A673 (cell line): ENCODE measurements around the gene RHCG. TPM values are rescaled to one million over a fixed set of nuclear protein-coding genes. Genes with fewer than 3 reads are reported as not detected.

Experiments
- BruUV-seq: library from RNA; stranded (reverse); fragments of 400-500 nt; replicated peaks from 2 replicates; lab custom pipeline; 2021; lab: Mats Ljungman, UMichigan
- CTCF ChIA-PET: fragments of 300-600 bp; sonication (Branson Sonifier 250); formaldehyde crosslinking; loops from one replicate; lab custom pipeline; 2022; ENCODE audit warnings: antibody characterized with exemption; lab: Charles Lee
- POLR2A ChIA-PET: fragments of 300-600 bp; sonication (Branson Sonifier 250); formaldehyde crosslinking; loops from one replicate; lab custom pipeline; 2022; ENCODE audit warnings: antibody characterized with exemption; ENCODE audit not compliant: low non-redundant PET; lab: Charles Lee
- DNase-seq: peaks from one replicate; pipeline ENCODE4 v3.0.0-alpha.2; 2015; ENCODE audit warnings: low spot score
- H3K27ac ChIP-seq: fragments of 200-600 bp; sonication (generic); 2 replicates; pipeline ENCODE4 v1.5.1; 2016; ENCODE audit warnings: mixed run types, low read depth, mild to moderate bottlenecking, mixed read lengths, antibody characterized with exemption, low read length; ENCODE audit not compliant: poor library complexity, severe bottlenecking
- H3K27me3 ChIP-seq: fragments of 200-600 bp; sonication (generic); replicated peaks from 2 replicates; pipeline ENCODE4 v1.6.1; 2017; ENCODE audit warnings: mixed run types, low read depth, mild to moderate bottlenecking, mixed read lengths, antibody characterized with exemption, low read length; ENCODE audit not compliant: insufficient read depth, poor library complexity
- H3K36me3 ChIP-seq: fragments of 200-600 bp; sonication (generic); 2 replicates; pipeline ENCODE4 v1.6.1; 2016; ENCODE audit warnings: mixed run types, mild to moderate bottlenecking, mixed read lengths, antibody characterized with exemption, low read length; ENCODE audit not compliant: insufficient read depth, poor library complexity, severe bottlenecking
- H3K4me1 ChIP-seq: fragments of 200-600 bp; sonication (generic); 2 replicates; pipeline ENCODE4 v1.6.1; 2017; ENCODE audit warnings: mixed run types, mild to moderate bottlenecking, mixed read lengths, antibody characterized with exemption, low read length; ENCODE audit not compliant: insufficient read depth, poor library complexity, severe bottlenecking
- H3K4me3 ChIP-seq: fragments of 200-600 bp; sonication (generic); 2 replicates; pipeline ENCODE4 v1.5.1; 2016; ENCODE audit warnings: low read depth, mixed run types, mild to moderate bottlenecking, mixed read lengths, low read length; ENCODE audit not compliant: poor library complexity, severe bottlenecking
- H3K9me3 ChIP-seq: fragments of 200-600 bp; sonication (generic); 2 replicates; pipeline ENCODE4 v1.6.1; 2016; ENCODE audit warnings: mixed run types, low read depth, mild to moderate bottlenecking, mixed read lengths, antibody characterized with exemption, low read length; ENCODE audit not compliant: poor library complexity, severe bottlenecking
- EZH2 ChIP-seq: fragments of 200-600 bp; sonication (generic); IDR thresholded peaks from 2 replicates; pipeline ENCODE4 v1.6.1; 2017; ENCODE audit warnings: borderline replicate concordance, low read depth, mild to moderate bottlenecking, mixed read lengths, antibody characterized with exemption, low read length; ENCODE audit not compliant: poor library complexity, severe bottlenecking
- intact Hi-C: fragments of 100-400 bp; cut with micrococcal nuclease; formaldehyde crosslinking; loops from one replicate; pipeline ENCODE4 v1.10.0; 2022; ENCODE audit not compliant: unreplicated experiment
- total RNA-seq: library from RNA; stranded (reverse); gene quantifications from 2 replicates; pipeline ENCODE4 v1.2.3, GENCODE V29; 2021
- TF ChIP-seq, protein P1 (sequence below): fragments of 300-800, 200-600 bp; sonication (generic); conservative IDR thresholded peaks from 2 replicates; pipeline ENCODE4 v1.5.1; 2017; ENCODE audit warnings: low read depth, mild to moderate bottlenecking, antibody characterized with exemption, low read length, moderate library complexity, mixed read lengths

The RHCG gene
- total RNA-seq, 1 experiment from 2014 or later: 1.4 TPM

- TF ChIP-seq, protein P1, sequence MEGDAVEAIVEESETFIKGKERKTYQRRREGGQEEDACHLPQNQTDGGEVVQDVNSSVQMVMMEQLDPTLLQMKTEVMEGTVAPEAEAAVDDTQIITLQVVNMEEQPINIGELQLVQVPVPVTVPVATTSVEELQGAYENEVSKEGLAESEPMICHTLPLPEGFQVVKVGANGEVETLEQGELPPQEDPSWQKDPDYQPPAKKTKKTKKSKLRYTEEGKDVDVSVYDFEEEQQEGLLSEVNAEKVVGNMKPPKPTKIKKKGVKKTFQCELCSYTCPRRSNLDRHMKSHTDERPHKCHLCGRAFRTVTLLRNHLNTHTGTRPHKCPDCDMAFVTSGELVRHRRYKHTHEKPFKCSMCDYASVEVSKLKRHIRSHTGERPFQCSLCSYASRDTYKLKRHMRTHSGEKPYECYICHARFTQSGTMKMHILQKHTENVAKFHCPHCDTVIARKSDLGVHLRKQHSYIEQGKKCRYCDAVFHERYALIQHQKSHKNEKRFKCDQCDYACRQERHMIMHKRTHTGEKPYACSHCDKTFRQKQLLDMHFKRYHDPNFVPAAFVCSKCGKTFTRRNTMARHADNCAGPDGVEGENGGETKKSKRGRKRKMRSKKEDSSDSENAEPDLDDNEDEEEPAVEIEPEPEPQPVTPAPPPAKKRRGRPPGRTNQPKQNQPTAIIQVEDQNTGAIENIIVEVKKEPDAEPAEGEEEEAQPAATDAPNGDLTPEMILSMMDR: no peak
- TF ChIP-seq EZH2: no peak
- POLR2A ChIA-PET: no interaction called here
- CTCF ChIA-PET: no interaction called here
- intact Hi-C loops: no loop called here
- Histone ChIP-seq H3K27me3 (no peaks in the 10 kb centered on the region), H3K4me3 (no peak overlapping the region), H3K27ac (no peak overlapping the region), H3K4me1 (no peaks in the 10 kb centered on the region), H3K9me3 (peaks cover 8% of the 10 kb centered on the region), H3K36me3 (no peaks in the 10 kb centered on the region)
- no peak for DNase-seq
- no TSS peak for BruUV-seq
These were observed 42.6 kb upstream of the RHCG start for GRCh38 chr15:89539027-89539426.

DNA sequence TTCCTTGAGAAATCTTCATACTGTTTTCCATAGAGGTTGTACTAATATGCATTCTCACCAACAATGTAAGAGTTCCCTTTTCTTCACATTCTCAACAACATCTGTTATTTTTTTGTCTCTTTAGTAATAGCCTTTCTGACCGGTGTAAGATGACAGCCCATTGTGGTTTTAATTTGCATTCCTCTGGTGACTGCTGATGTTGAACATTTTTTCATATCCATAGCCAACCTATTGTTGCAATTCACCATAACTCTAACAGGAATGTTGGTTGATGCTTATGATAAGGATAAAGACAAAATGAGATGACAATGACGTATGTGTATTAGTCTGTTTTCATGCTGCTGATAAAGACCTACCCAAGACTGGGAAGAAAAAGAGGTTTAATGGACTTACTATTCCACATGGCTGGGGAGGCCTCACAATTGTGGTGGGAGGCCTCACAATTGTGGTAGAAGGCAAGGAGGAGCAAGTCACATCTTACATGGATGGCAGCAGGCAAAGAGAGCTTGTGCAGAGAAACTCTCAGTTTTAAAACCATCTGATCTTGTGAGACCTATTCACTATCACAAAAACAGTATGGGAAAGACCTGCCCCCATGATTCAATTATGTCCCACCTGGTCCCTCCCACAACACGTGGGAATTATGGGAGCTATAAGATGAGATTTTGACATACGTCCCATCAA lies 37.6 kb upstream of the RHCG start:
- no peak for DNase-seq
- ChIA-PET CTCF (no interaction called here), POLR2A (no interaction called here)
- intact Hi-C loops: no loop called here
- TF ChIP-seq, protein P1: no peak
- TF ChIP-seq EZH2: no peak
- no peaks in the 10 kb centered on the region for H3K27me3 ChIP-seq
- no peak overlapping the region for H3K27ac ChIP-seq
- no TSS peak for BruUV-seq
- no peaks in the 10 kb centered on the region for H3K36me3 ChIP-seq
- H3K4me3 ChIP-seq: no peak overlapping the region
- no peaks in the 10 kb centered on the region for H3K4me1 ChIP-seq
- H3K9me3 ChIP-seq: peaks cover 8% of the 10 kb centered on the region

GRCh38 chr15:89531796-89532537 lies 35.6 kb upstream of the RHCG start:
- Histone ChIP-seq H3K36me3 (no peaks in the 10 kb centered on the region), H3K4me3 (no peak overlapping the region), H3K27me3 (no peaks in the 10 kb centered on the region), H3K9me3 (no peaks in the 10 kb centered on the region), H3K4me1 (no peaks in the 10 kb centered on the region), H3K27ac (no peak overlapping the region)
- POLR2A ChIA-PET: no interaction called here
- no TSS peak for BruUV-seq
- no peak for DNase-seq
- intact Hi-C loops: no loop called here
- CTCF ChIA-PET: no interaction called here
- TF ChIP-seq, protein P1: no peak
- no peak for TF ChIP-seq EZH2
